Kidney (tissue), 14 donors: ENCODE results near the gene ECSCR. TPM values are rescaled to one million over a fixed set of nuclear protein-coding genes. Genes with fewer than 3 reads are reported as not detected.

Source experiments
- DNase-seq, 5 donors: peaks; one replicate each; pipeline ENCODE4 v3.0.0-alpha.2; 2013 to 2020
- FAIRE-seq: peaks from 2 replicates; lab custom pipeline; 2012; peaks lifted over from hg19 to GRCh38; lab: Jason Lieb, UNC
- H3K27ac ChIP-seq, 2 donors: one replicate each; pipeline ENCODE4 v1.7.0; 2013; ENCODE audit warnings: low read depth in 2 of 2, low read length in 2 of 2, inconsistent platforms in 1 of 2
- H3K27me3 ChIP-seq: one replicate; pipeline ENCODE4 v1.7.1; 2013; ENCODE audit warnings: low read length, inconsistent platforms; ENCODE audit not compliant: control insufficient read depth, insufficient read depth
- H3K36me3 ChIP-seq, 3 donors: one replicate each; pipeline versions ENCODE4 v1.7.0 to v1.7.1; 2013; ENCODE audit warnings: low read length in 3 of 3, control low read depth in 1 of 3, inconsistent platforms in 1 of 3; ENCODE audit not compliant: insufficient read depth in 3 of 3, control insufficient read depth in 2 of 3
- H3K4me1 ChIP-seq, 3 donors: one replicate each; pipeline versions ENCODE4 v1.7.0 to v1.7.1; 2013; ENCODE audit warnings: low read length in 3 of 3, inconsistent platforms in 1 of 3, low read depth in 1 of 3; ENCODE audit not compliant: control insufficient read depth in 2 of 3, insufficient read depth in 2 of 3
- H3K4me3 ChIP-seq, 3 donors: one replicate each; pipeline versions ENCODE4 v1.7.0 to v1.8.1; 2013; ENCODE audit warnings: low read length in 3 of 3, control low read depth in 1 of 3, inconsistent platforms in 1 of 3
- H3K9ac ChIP-seq, 3 donors: one replicate each; pipeline versions ENCODE4 v1.7.0 to v1.7.1; 2013; ENCODE audit warnings: low read length in 3 of 3, control low read depth in 1 of 3, inconsistent platforms in 1 of 3
- H3K9me3 ChIP-seq, 3 donors: one replicate each; pipeline versions ENCODE4 v1.7.0 to v1.7.1; 2013; ENCODE audit warnings: low read length in 3 of 3, control low read depth in 1 of 3, inconsistent platforms in 1 of 3; ENCODE audit not compliant: control insufficient read depth in 2 of 3, insufficient read depth in 1 of 3
- CTCF ChIP-seq: IDR thresholded peaks from 3 replicates; pipeline ENCODE4 v1.5.1; 2012; ENCODE audit warnings: mild to moderate bottlenecking, moderate library complexity, borderline replicate concordance; ENCODE audit not compliant: insufficient read depth; ENCODE audit errors: extremely low read depth
- intact Hi-C: fragments of 100-400 bp; cut with DNase I; formaldehyde crosslinking; loops from one replicate; pipeline ENCODE4 v1.11.1; 2022
- polyA plus RNA-seq: library from polyadenylated mRNA; stranded (reverse); fragments of 350-450 nt; fragmentation: Illumina TruSeq; extraction: RNeasy Lipid Tissue Mini Kit (QIAGEN cat#74804); gene quantifications from one replicate; pipeline ENCODE4 v1.2.3, GENCODE V29; 2014; ENCODE audit warnings: low read depth, low replicate concordance; ENCODE audit not compliant: insufficient read depth
- total RNA-seq: library from RNA; stranded (reverse); fragmentation: NEBNext Ultra II Directional; extraction: Animal tissue kit (Norgen Biotek cat#: 25700); gene quantifications from one replicate; pipeline ENCODE4 v1.2.1, GENCODE V29; 2021
- donor health status: control.
- donor health status: control.
- donor health status: control.
- donor health status: control.
- donor health status: control.
- donor health status: DM: yes; HTN: yes; CAD: no.
- donor health status: Normal renal cell carcinoma (clear cell type).

Gene ECSCR
- total and polyA plus RNA-seq, 2 donors from 2014 or later, result 31.9 to 34.9 TPM

DNA sequence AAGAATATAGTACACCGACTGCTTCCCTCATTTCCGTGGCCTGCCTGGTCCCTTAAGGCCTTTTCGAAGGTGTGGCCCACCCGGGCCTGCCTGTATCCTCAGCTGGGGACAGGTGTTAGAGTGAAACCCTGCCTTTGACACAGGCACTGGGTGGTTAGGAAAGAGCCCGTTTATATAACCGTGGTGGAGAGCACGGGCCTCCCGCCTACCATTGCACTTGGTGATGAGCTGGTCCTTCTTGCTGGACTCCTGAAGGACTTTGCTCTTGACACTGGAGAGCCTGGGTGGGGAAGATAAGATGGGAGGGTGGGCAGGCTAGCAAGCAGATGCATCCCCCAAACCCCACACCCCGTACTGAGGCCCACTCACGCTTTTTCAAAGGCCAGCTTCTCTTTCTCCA lies 61.0 kb downstream of the ECSCR start:
- H3K9me3 ChIP-seq, result no peaks in the 10 kb centered on the region
- peaks cover 3 to 16% (median 11%) of the 10 kb centered on the region in 3 donors for H3K4me1 ChIP-seq
- intact Hi-C loops, result no loop called here
- DNase-seq (peak in 1 of 5 donors; percentile 48), FAIRE-seq (no peak)
- no peaks in the 10 kb centered on the region for H3K27me3 ChIP-seq
- no peaks in the 10 kb centered on the region for H3K36me3 ChIP-seq
- no peak overlapping the region for H3K4me3 ChIP-seq
- TF ChIP-seq CTCF, result no peak
- H3K27ac ChIP-seq, result no peak overlapping the region
- H3K9ac ChIP-seq, result no peak overlapping the region

GRCh38 chr5:139399501-139400121 lies 62.9 kb downstream of the ECSCR start:
- peaks cover 4% of the 10 kb centered on the region for H3K27me3 ChIP-seq
- no peak overlapping the region for H3K27ac ChIP-seq
- no peak overlapping the region for H3K9ac ChIP-seq
- no peak overlapping the region for H3K4me3 ChIP-seq
- DNase-seq (peak in 1 of 5 donors; percentile 49), FAIRE-seq (no peak)
- intact Hi-C loops, result no loop called here
- no peaks in the 10 kb centered on the region for H3K9me3 ChIP-seq
- no peak for TF ChIP-seq CTCF
- peaks cover 3 to 15% (median 14%) of the 10 kb centered on the region in 3 donors for H3K4me1 ChIP-seq
- H3K36me3 ChIP-seq, result no peaks in the 10 kb centered on the region

Other genes with a start within 250 kb of the ECSCR start
- 215 TPM for gene MATR3, start 169.0 kb downstream of the ECSCR start, total RNA-seq
- gene MATR3, start 169.0 kb downstream of the ECSCR start, polyA plus RNA-seq, result 124 TPM
- 68.0 TPM for gene PAIP2, start 120.9 kb downstream of the ECSCR start, total RNA-seq
- gene PAIP2, start 120.9 kb downstream of the ECSCR start, polyA plus RNA-seq, result 121 TPM
- 3.5 TPM for gene SLC23A1, start 79.4 kb downstream of the ECSCR start, total RNA-seq
- gene SLC23A1, start 79.4 kb downstream of the ECSCR start, polyA plus RNA-seq, result 31.9 TPM
- 49.6 TPM for gene MZB1, start 72.8 kb downstream of the ECSCR start, total RNA-seq
- gene MZB1, start 72.8 kb downstream of the ECSCR start, polyA plus RNA-seq, result 1.2 TPM
- gene PROB1, start 67.6 kb downstream of the ECSCR start, total RNA-seq, result 3.8 TPM
- gene PROB1, start 67.6 kb downstream of the ECSCR start, polyA plus RNA-seq, result 1.5 TPM
- gene SPATA24, start 58.7 kb downstream of the ECSCR start, total RNA-seq, result 6.8 TPM
- gene SPATA24, start 58.7 kb downstream of the ECSCR start, polyA plus RNA-seq, result 21.6 TPM
- gene DNAJC18, start 23.2 kb downstream of the ECSCR start, total RNA-seq, result 13.7 TPM
- gene DNAJC18, start 23.2 kb downstream of the ECSCR start, polyA plus RNA-seq, result 3.9 TPM
- gene SMIM33, start 8.3 kb upstream of the ECSCR start, total RNA-seq, result 0.13 TPM
- gene SMIM33, start 8.3 kb upstream of the ECSCR start, polyA plus RNA-seq, result not detected
- 109 TPM for gene STING1, start 20.0 kb upstream of the ECSCR start, total RNA-seq
- gene STING1, start 20.0 kb upstream of the ECSCR start, polyA plus RNA-seq, result 29.8 TPM
- 131 TPM for gene UBE2D2, start 98.6 kb upstream of the ECSCR start, total RNA-seq
- gene UBE2D2, start 98.6 kb upstream of the ECSCR start, polyA plus RNA-seq, result 118 TPM
- gene CXXC5, start 185.6 kb upstream of the ECSCR start, total RNA-seq, result 122 TPM
- gene CXXC5, start 185.6 kb upstream of the ECSCR start, polyA plus RNA-seq, result 116 TPM